OCI-LY3 (cell line): ENCODE data around the gene SPATS2L.

Experiments used
- CTCF ChIP-seq: fragments of 200-600, 300-600 bp; sonication (generic); IDR thresholded peaks from 2 replicates; pipeline ENCODE4 v1.5.1; 2014; ENCODE audit warnings: antibody characterized with exemption, low read length, low read depth
- EZH2phosphoT487 ChIP-seq: fragments of 200-600 bp; shearing (Covaris generic); IDR thresholded peaks from 2 replicates; pipeline ENCODE4 v1.6.1; 2018; ENCODE audit warnings: antibody characterized with exemption, mixed run types, low read depth

DNA sequence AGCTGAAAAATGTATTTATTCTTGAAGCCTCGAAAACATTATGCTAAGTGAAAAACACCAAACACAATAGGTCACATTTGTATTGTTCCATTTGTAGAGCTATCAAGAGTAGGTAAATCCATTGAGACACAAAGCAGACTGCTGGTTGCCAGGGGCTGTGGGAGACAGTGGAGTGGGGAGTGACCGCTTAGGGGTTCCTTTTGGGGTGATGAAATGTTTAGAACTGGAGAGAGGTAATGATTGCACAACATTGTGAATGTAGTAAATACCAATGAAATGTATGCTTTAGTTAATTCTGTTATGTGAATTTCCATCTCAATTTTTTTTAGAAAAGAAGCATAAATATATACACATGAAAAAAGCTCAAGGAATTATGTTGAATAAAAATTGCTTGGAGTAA lies 187.6 kb downstream of the SPATS2L start:
- no peak for TF ChIP-seq CTCF
- no peak for TF ChIP-seq EZH2phosphoT487
